HepG2 (cell line): ENCODE measurements around the gene EFCAB14. TPM values are rescaled to one million over a fixed set of nuclear protein-coding genes. Genes with fewer than 3 reads are reported as not detected.

ENCODE experiments used
- CREB1 ChIP-seq, 2 experiments: fragments of 450-650 bp in 1 of 2; IDR thresholded peaks; 2 replicates each; pipeline ENCODE4 v1.6.1; 2016 to 2017; ENCODE audit warnings: control low read depth in 1 of 2, mild to moderate bottlenecking in 1 of 2, missing compliant biosample characterization in 1 of 2, missing genetic modification characterization in 1 of 2
- FOXK1 ChIP-seq: sonication (generic); formaldehyde crosslinking; IDR thresholded peaks from 2 replicates; pipeline ENCODE4 v1.4.0; 2020; ENCODE audit warnings: low read depth, missing genetic modification reagents, borderline replicate concordance
- MAFF ChIP-seq: IDR thresholded peaks from 2 replicates; pipeline ENCODE4 v1.6.1; 2011; ENCODE audit warnings: low read depth, low read length, improper control_type of control experiment
- MAFK ChIP-seq, 2 experiments: IDR thresholded peaks in 1 of 2; conservative IDR thresholded peaks in 1 of 2; 2 replicates each; pipeline ENCODE4 v1.6.1; 2011; ENCODE audit warnings: improper control_type of control experiment in 2 of 2, low read length in 2 of 2
- NR1H2 ChIP-seq: sonication (generic); formaldehyde crosslinking; IDR thresholded peaks from 2 replicates; pipeline ENCODE4 v1.8.1; 2022; ENCODE audit warnings: low read depth, missing genetic modification reagents, borderline replicate concordance
- RAD21 ChIP-seq: fragments of 450-650 bp; formaldehyde crosslinking; IDR thresholded peaks from 2 replicates; pipeline ENCODE4 v1.5.0; 2020; ENCODE audit warnings: mild to moderate bottlenecking
- SMC3 ChIP-seq: IDR thresholded peaks from 2 replicates; pipeline ENCODE4 v1.6.1; 2011; ENCODE audit warnings: low read length, improper control_type of control experiment
- SP140L ChIP-seq: sonication (generic); formaldehyde crosslinking; IDR thresholded peaks from 2 replicates; pipeline ENCODE4 v1.4.0; 2020; ENCODE audit warnings: missing genetic modification reagents, borderline replicate concordance
- XRCC5 ChIP-seq: fragments of 200-400 bp; formaldehyde crosslinking; optimal IDR thresholded peaks from 2 replicates; pipeline ENCODE3; 2017; ENCODE audit warnings: mild to moderate bottlenecking, low read length
- ZNF180 ChIP-seq: sonication (generic); formaldehyde crosslinking; IDR thresholded peaks from 2 replicates; pipeline ENCODE4 v1.4.0; 2020; ENCODE audit warnings: low read depth, missing genetic modification reagents, borderline replicate concordance
- ZNF20 ChIP-seq: sonication (generic); formaldehyde crosslinking; IDR thresholded peaks from 2 replicates; pipeline ENCODE4 v1.4.0; 2020; ENCODE audit warnings: mild to moderate bottlenecking, moderate library complexity, missing genetic modification reagents
- ZNF282 ChIP-seq: fragments of 450-650 bp; IDR thresholded peaks from 2 replicates; pipeline ENCODE4 v1.6.1; 2018; ENCODE audit not compliant: partially characterized antibody
- ZNF607 ChIP-seq: sonication (generic); formaldehyde crosslinking; IDR thresholded peaks from 2 replicates; pipeline ENCODE4 v1.5.1; 2020; ENCODE audit warnings: missing genetic modification reagents, mild to moderate bottlenecking, borderline replicate concordance
- ZNF609 ChIP-seq: sonication (generic); formaldehyde crosslinking; IDR thresholded peaks from 2 replicates; pipeline ENCODE4 v1.4.0; 2020; ENCODE audit warnings: mild to moderate bottlenecking, missing genetic modification reagents, borderline replicate concordance
- ZNF772 ChIP-seq: sonication (generic); formaldehyde crosslinking; IDR thresholded peaks from 2 replicates; pipeline ENCODE4 v1.5.0; 2020; ENCODE audit warnings: mild to moderate bottlenecking, missing genetic modification reagents
- polyA plus RNA-seq, 8 experiments: library from polyadenylated mRNA; depleted of rRNA in 3 of 8; stranded (reverse) in 7 of 8; unstranded in 1 of 8; fragments of >200 nt; fragmentation: Illumina TruSeq in 4 of 8; extraction: Trizol in 4 of 8; gene quantifications; 2 replicates each; pipeline versions ENCODE4 v1.2.1 to v1.2.3, GENCODE V29; 2011 to 2016; ENCODE audit warnings: low read depth in 4 of 8, missing spikeins in 1 of 8, mixed read lengths in 1 of 8; ENCODE audit not compliant: insufficient read depth in 1 of 8
- total RNA-seq, 5 experiments: library from RNA; depleted of rRNA; stranded (reverse); fragments of >200 nt; fragmentation: Illumina TruSeq; extraction: Trizol; gene quantifications; 2 replicates each; pipeline ENCODE4 v1.2.3, GENCODE V29; 2016; ENCODE audit warnings: low read depth in 1 of 5
- TF ChIP-seq, protein P1 (sequence below): IDR thresholded peaks from 2 replicates; pipeline ENCODE4 v1.6.1; 2016; ENCODE audit warnings: low read depth, missing genetic modification reagents, missing compliant biosample characterization
- TF ChIP-seq, protein P2 (sequence below), 2 experiments: fragments of 450-650 bp in 1 of 2; sonication (generic) in 1 of 2; formaldehyde crosslinking; IDR thresholded peaks; 2 replicates each; pipeline versions ENCODE4 v1.5.0 to v1.8.0; 2020 to 2022; ENCODE audit warnings: mild to moderate bottlenecking in 1 of 2, missing genetic modification reagents in 1 of 2

Gene EFCAB14
- total and polyA plus RNA-seq, 2 of the 13 experiments (the other 11 are each of a cell fraction or from before 2014, with no cell fraction given), result 13.4 to 17.9 TPM

DNA sequence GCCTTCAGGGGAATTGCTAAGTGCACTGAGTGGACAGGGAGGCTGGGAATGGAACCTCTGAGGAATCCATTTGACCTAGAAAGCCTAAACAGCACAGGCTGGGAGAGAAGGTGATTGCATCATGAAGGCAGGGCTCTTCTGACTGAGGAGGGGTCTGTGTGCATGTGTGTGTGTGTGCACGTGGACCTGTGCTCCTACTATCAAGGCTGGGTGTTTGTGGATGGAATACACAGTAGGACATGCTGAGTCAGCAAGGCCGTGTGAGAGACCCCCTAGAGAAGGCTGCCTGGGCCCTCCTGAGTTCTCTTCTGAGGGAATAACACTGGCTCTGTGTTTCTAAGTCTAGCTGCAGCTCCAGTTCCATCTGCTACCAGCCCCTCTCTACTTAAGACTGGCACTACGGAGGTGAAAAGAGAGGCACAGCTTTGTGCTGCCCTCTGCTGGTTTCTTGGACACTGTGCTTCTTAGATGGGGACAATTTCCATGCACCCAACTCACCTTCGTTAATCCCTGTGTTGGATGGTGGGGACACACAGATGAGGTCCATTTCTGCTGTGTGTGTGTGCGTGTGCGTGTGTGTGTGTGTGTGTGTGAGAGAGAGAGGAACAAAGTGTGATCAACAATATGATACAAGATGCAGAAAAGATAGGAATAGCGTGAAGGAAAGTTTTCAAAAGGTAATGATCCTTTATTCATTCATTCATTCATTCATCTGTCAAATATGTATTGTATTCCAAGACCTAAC is 6.2 kb upstream of the EFCAB14 start (continued):
- no peak for TF ChIP-seq SP140L
- no peak for TF ChIP-seq NR1H2 (CRISPR knock-in tag)
- TF ChIP-seq ZNF772 (CRISPR knock-in tag), result no peak
- peak; percentile 95 to 96 for TF ChIP-seq MAFK (conservative IDR thresholded peaks at IDR 0.05 in 1 of 2, IDR thresholded peaks at IDR 0.05 in 1 of 2; ENCODE audit: low read length in 2 of 2)
- no peak for TF ChIP-seq ZNF607
- no peak for TF ChIP-seq CREB1 (IDR thresholded peaks at IDR 0.05)
- 0 out of 2 replicates have a peak, but pooled peaks have one; percentile 35 for TF ChIP-seq CREB1 (CRISPR knock-in tag; IDR thresholded peaks at IDR 0.05)
- TF ChIP-seq RAD21 (CRISPR knock-in tag), result peak; percentile 65
- TF ChIP-seq FOXK1 (CRISPR knock-in tag), result no peak
- peak; percentile 73; the same call in 1 of the 2 replicates for TF ChIP-seq SMC3
- TF ChIP-seq, protein P1, sequence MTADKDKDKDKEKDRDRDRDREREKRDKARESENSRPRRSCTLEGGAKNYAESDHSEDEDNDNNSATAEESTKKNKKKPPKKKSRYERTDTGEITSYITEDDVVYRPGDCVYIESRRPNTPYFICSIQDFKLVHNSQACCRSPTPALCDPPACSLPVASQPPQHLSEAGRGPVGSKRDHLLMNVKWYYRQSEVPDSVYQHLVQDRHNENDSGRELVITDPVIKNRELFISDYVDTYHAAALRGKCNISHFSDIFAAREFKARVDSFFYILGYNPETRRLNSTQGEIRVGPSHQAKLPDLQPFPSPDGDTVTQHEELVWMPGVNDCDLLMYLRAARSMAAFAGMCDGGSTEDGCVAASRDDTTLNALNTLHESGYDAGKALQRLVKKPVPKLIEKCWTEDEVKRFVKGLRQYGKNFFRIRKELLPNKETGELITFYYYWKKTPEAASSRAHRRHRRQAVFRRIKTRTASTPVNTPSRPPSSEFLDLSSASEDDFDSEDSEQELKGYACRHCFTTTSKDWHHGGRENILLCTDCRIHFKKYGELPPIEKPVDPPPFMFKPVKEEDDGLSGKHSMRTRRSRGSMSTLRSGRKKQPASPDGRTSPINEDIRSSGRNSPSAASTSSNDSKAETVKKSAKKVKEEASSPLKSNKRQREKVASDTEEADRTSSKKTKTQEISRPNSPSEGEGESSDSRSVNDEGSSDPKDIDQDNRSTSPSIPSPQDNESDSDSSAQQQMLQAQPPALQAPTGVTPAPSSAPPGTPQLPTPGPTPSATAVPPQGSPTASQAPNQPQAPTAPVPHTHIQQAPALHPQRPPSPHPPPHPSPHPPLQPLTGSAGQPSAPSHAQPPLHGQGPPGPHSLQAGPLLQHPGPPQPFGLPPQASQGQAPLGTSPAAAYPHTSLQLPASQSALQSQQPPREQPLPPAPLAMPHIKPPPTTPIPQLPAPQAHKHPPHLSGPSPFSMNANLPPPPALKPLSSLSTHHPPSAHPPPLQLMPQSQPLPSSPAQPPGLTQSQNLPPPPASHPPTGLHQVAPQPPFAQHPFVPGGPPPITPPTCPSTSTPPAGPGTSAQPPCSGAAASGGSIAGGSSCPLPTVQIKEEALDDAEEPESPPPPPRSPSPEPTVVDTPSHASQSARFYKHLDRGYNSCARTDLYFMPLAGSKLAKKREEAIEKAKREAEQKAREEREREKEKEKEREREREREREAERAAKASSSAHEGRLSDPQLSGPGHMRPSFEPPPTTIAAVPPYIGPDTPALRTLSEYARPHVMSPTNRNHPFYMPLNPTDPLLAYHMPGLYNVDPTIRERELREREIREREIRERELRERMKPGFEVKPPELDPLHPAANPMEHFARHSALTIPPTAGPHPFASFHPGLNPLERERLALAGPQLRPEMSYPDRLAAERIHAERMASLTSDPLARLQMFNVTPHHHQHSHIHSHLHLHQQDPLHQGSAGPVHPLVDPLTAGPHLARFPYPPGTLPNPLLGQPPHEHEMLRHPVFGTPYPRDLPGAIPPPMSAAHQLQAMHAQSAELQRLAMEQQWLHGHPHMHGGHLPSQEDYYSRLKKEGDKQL (CRISPR knock-in tag), result no peak
- TF ChIP-seq ZNF609 (CRISPR knock-in tag), result no peak
- no peak for TF ChIP-seq ZNF20 (CRISPR knock-in tag)
- peak; percentile 46 for TF ChIP-seq XRCC5
- TF ChIP-seq ZNF180 (CRISPR knock-in tag), result no peak
- TF ChIP-seq MAFF, result peak; percentile 95
- TF ChIP-seq, protein P2, sequence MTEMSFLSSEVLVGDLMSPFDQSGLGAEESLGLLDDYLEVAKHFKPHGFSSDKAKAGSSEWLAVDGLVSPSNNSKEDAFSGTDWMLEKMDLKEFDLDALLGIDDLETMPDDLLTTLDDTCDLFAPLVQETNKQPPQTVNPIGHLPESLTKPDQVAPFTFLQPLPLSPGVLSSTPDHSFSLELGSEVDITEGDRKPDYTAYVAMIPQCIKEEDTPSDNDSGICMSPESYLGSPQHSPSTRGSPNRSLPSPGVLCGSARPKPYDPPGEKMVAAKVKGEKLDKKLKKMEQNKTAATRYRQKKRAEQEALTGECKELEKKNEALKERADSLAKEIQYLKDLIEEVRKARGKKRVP (CRISPR knock-in tag; IDR thresholded peaks at IDR 0.05), result peak in 1 of 2 experiments; percentile 80; a peak in 1 of 4 replicates
- no peak for TF ChIP-seq ZNF282
